HCT116 (cell line): ENCODE measurements around the gene MALRD1.

Experiments
- CTCF ChIP-seq, 3 experiments: fragments of 200-600 bp in 1 of 3; sonication (generic) in 1 of 3; IDR thresholded peaks in 2 of 3; conservative IDR thresholded peaks in 1 of 3; 2 replicates each; pipeline ENCODE4 v1.5.1; 2012 to 2017; ENCODE audit warnings: low read depth in 2 of 3, low read length in 2 of 3, antibody characterized with exemption in 1 of 3, borderline replicate concordance in 1 of 3, control low read depth in 1 of 3, mild to moderate bottlenecking in 1 of 3, mixed read lengths in 1 of 3, mixed run types in 1 of 3, moderate library complexity in 1 of 3; ENCODE audit not compliant: insufficient read depth in 1 of 3
- JUND ChIP-seq: IDR thresholded peaks from 2 replicates; pipeline ENCODE4 v1.6.1; 2012
- POLR2AphosphoS5 ChIP-seq: IDR thresholded peaks from 2 replicates; pipeline ENCODE4 v1.6.1; 2011; ENCODE audit warnings: mild to moderate bottlenecking, low read depth, low read length, moderate library complexity
- YY1 ChIP-seq: IDR thresholded peaks from 2 replicates; pipeline ENCODE4 v1.6.1; 2011; ENCODE audit warnings: low read length, low read depth, moderate library complexity, mild to moderate bottlenecking; ENCODE audit not compliant: insufficient replicate concordance; ENCODE audit errors: extremely low read depth

- TF ChIP-seq CTCF (IDR thresholded peaks at IDR 0.05 in 2 of 3, conservative IDR thresholded peaks at IDR 0.05 in 1 of 3; ENCODE audit: borderline replicate concordance in 1 of 3, insufficient read depth in 1 of 3, low read depth in 2 of 3, low read length in 2 of 3) (no peak), JUND (no peak), YY1 (no peak), POLR2AphosphoS5 (no peak)
Observed at GRCh38 chr10:19048489-19048888, at the start of gene MALRD1.
